ENCODE results near the gene RAB14. TPM values are rescaled to one million over a fixed set of nuclear protein-coding genes. Genes with fewer than 3 reads are reported as not detected.
"Not testable (repeated sequence)": the region's sequence is repeated elsewhere in the genome, so short reads cannot be mapped to it uniquely, and the experiment has no call there.

The RAB14 gene
- total and polyA plus RNA-seq, 2 donors = 23.1 to 49.0 TPM

- no peak overlapping the region for H3K4me3 ChIP-seq (ENCODE audit: low read length in 2 of 2)
- no peaks in the 10 kb centered on the region for H3K27me3 ChIP-seq (ENCODE audit: control insufficient read depth in 2 of 2, insufficient read depth in 1 of 2, low read length in 1 of 2)
- H3K4me1 ChIP-seq (ENCODE audit: control insufficient read depth in 2 of 2, insufficient read depth in 2 of 2, low read length in 2 of 2) = peaks cover 0 to 3% of the 10 kb centered on the region in 2 donors
- 94% methylated on average over 3 of the region's 3 CpGs for WGBS
- DNase-seq (ENCODE audit: low read depth in 6 of 9, low spot score in 9 of 9) = no peak
- no peaks in the 10 kb centered on the region for H3K9me3 ChIP-seq (ENCODE audit: control insufficient read depth in 2 of 2, insufficient read depth in 1 of 2, low read length in 1 of 2)
- H3K27ac ChIP-seq (ENCODE audit: low read depth in 1 of 2, low read length in 1 of 2) = no peak overlapping the region
- H3K36me3 ChIP-seq (ENCODE audit: control insufficient read depth in 2 of 2, insufficient read depth in 2 of 2, low read length in 1 of 2) = peaks cover 17 to 78% of the 10 kb centered on the region in 2 donors
Measured at GRCh38 chr9:121182101-121182836, 19.4 kb downstream of the RAB14 start.

- no peaks in the 10 kb centered on the region for H3K9me3 ChIP-seq (ENCODE audit: control insufficient read depth in 2 of 2, insufficient read depth in 1 of 2, low read length in 1 of 2)
- no peak overlapping the region for H3K4me3 ChIP-seq (ENCODE audit: low read length in 2 of 2)
- H3K27me3 ChIP-seq (ENCODE audit: control insufficient read depth in 2 of 2, insufficient read depth in 1 of 2, low read length in 1 of 2) = no peaks in the 10 kb centered on the region
- H3K27ac ChIP-seq (ENCODE audit: low read depth in 1 of 2, low read length in 1 of 2) = no peak overlapping the region
- 96% methylated on average over 3 of the region's 3 CpGs for WGBS
- no peak for DNase-seq (ENCODE audit: low read depth in 6 of 9, low spot score in 9 of 9)
- H3K36me3 ChIP-seq (ENCODE audit: control insufficient read depth in 2 of 2, insufficient read depth in 2 of 2, low read length in 1 of 2) = peaks cover 18 to 86% of the 10 kb centered on the region in 2 donors
- H3K4me1 ChIP-seq (ENCODE audit: control insufficient read depth in 2 of 2, insufficient read depth in 2 of 2, low read length in 2 of 2) = no peaks in the 10 kb centered on the region
Measured at GRCh38 chr9:121179930-121180681, 21.6 kb downstream of the RAB14 start.

GRCh38 chr9:121179373-121179721 is 22.3 kb downstream of the RAB14 start:
- not testable (repeated sequence) for H3K9me3 ChIP-seq (ENCODE audit: control insufficient read depth in 2 of 2, insufficient read depth in 1 of 2, low read length in 1 of 2); H3K4me3 ChIP-seq (ENCODE audit: low read length in 2 of 2); H3K4me1 ChIP-seq (ENCODE audit: control insufficient read depth in 2 of 2, insufficient read depth in 2 of 2, low read length in 2 of 2); DNase-seq (ENCODE audit: low read depth in 6 of 9, low spot score in 9 of 9); H3K27ac ChIP-seq (ENCODE audit: low read depth in 1 of 2, low read length in 1 of 2); H3K27me3 ChIP-seq (ENCODE audit: control insufficient read depth in 2 of 2, insufficient read depth in 1 of 2, low read length in 1 of 2)
- peaks cover 20 to 89% of the 10 kb centered on the region in 2 donors for H3K36me3 ChIP-seq (ENCODE audit: control insufficient read depth in 2 of 2, insufficient read depth in 2 of 2, low read length in 1 of 2)
- 92% methylated on average over 1 of the region's 1 CpG for WGBS

- Histone ChIP-seq H3K36me3 (ENCODE audit: control insufficient read depth in 2 of 2, insufficient read depth in 2 of 2, low read length in 1 of 2) (peaks cover 21 to 89% of the 10 kb centered on the region in 2 donors), H3K4me1 (ENCODE audit: control insufficient read depth in 2 of 2, insufficient read depth in 2 of 2, low read length in 2 of 2) (no peaks in the 10 kb centered on the region), H3K9me3 (ENCODE audit: control insufficient read depth in 2 of 2, insufficient read depth in 1 of 2, low read length in 1 of 2) (no peaks in the 10 kb centered on the region), H3K27ac (ENCODE audit: low read depth in 1 of 2, low read length in 1 of 2) (no peak overlapping the region), H3K27me3 (ENCODE audit: control insufficient read depth in 2 of 2, insufficient read depth in 1 of 2, low read length in 1 of 2) (no peaks in the 10 kb centered on the region), H3K4me3 (ENCODE audit: low read length in 2 of 2) (no peak overlapping the region)
- DNase-seq (ENCODE audit: low read depth in 6 of 9, low spot score in 9 of 9) = no peak
- 95% methylated on average over 6 of the region's 6 CpGs for WGBS
Measured at GRCh38 chr9:121178676-121179372, 22.8 kb downstream of the RAB14 start.

GRCh38 chr9:121173501-121173900 is 28.2 kb downstream of the RAB14 start:
- Histone ChIP-seq H3K9me3 (ENCODE audit: control insufficient read depth in 2 of 2, insufficient read depth in 1 of 2, low read length in 1 of 2) (no peaks in the 10 kb centered on the region), H3K4me1 (ENCODE audit: control insufficient read depth in 2 of 2, insufficient read depth in 2 of 2, low read length in 2 of 2) (peaks cover 15 to 29% of the 10 kb centered on the region in 2 donors), H3K4me3 (ENCODE audit: low read length in 2 of 2) (no peak overlapping the region), H3K27ac (ENCODE audit: low read depth in 1 of 2, low read length in 1 of 2) (no peak overlapping the region), H3K27me3 (ENCODE audit: control insufficient read depth in 2 of 2, insufficient read depth in 1 of 2, low read length in 1 of 2) (no peaks in the 10 kb centered on the region), H3K36me3 (ENCODE audit: control insufficient read depth in 2 of 2, insufficient read depth in 2 of 2, low read length in 1 of 2) (peaks cover 34 to 86% of the 10 kb centered on the region in 2 donors)
- WGBS = 98% methylated on average over 7 of the region's 7 CpGs
- DNase-seq (ENCODE audit: low read depth in 6 of 9, low spot score in 9 of 9) = no peak

- H3K27me3 ChIP-seq (ENCODE audit: control insufficient read depth in 2 of 2, insufficient read depth in 1 of 2, low read length in 1 of 2) = no peaks in the 10 kb centered on the region
- no peak overlapping the region for H3K4me3 ChIP-seq (ENCODE audit: low read length in 2 of 2)
- WGBS = 97% methylated on average over 1 of the region's 1 CpG
- no peaks in the 10 kb centered on the region for H3K9me3 ChIP-seq (ENCODE audit: control insufficient read depth in 2 of 2, insufficient read depth in 1 of 2, low read length in 1 of 2)
- peaks cover 21 to 34% of the 10 kb centered on the region in 2 donors for H3K4me1 ChIP-seq (ENCODE audit: control insufficient read depth in 2 of 2, insufficient read depth in 2 of 2, low read length in 2 of 2)
- peaks cover 40 to 86% of the 10 kb centered on the region in 2 donors for H3K36me3 ChIP-seq (ENCODE audit: control insufficient read depth in 2 of 2, insufficient read depth in 2 of 2, low read length in 1 of 2)
- DNase-seq (ENCODE audit: low read depth in 6 of 9, low spot score in 9 of 9) = no peak
- H3K27ac ChIP-seq (ENCODE audit: low read depth in 1 of 2, low read length in 1 of 2) = no peak overlapping the region
Measured at GRCh38 chr9:121172726-121173487, 28.8 kb downstream of the RAB14 start.

- Histone ChIP-seq H3K4me1 (ENCODE audit: control insufficient read depth in 2 of 2, insufficient read depth in 2 of 2, low read length in 2 of 2) (peaks cover 25 to 38% of the 10 kb centered on the region in 2 donors), H3K27me3 (ENCODE audit: control insufficient read depth in 2 of 2, insufficient read depth in 1 of 2, low read length in 1 of 2) (no peaks in the 10 kb centered on the region), H3K9me3 (ENCODE audit: control insufficient read depth in 2 of 2, insufficient read depth in 1 of 2, low read length in 1 of 2) (no peaks in the 10 kb centered on the region), H3K36me3 (ENCODE audit: control insufficient read depth in 2 of 2, insufficient read depth in 2 of 2, low read length in 1 of 2) (peaks cover 44 to 83% of the 10 kb centered on the region in 2 donors), H3K27ac (ENCODE audit: low read depth in 1 of 2, low read length in 1 of 2) (no peak overlapping the region), H3K4me3 (ENCODE audit: low read length in 2 of 2) (no peak overlapping the region)
- 62% methylated on average over 5 of the region's 5 CpGs for WGBS
- peak in 1 of 9 donors; percentile 35 for DNase-seq (ENCODE audit: low read depth in 6 of 9, low spot score in 9 of 9)
Measured at GRCh38 chr9:121171236-121171635, 30.4 kb downstream of the RAB14 start.

GRCh38 chr9:121169094-121169601 is 32.5 kb downstream of the RAB14 start:
- 33% methylated on average over 3 of the region's 3 CpGs for WGBS
- H3K4me3 ChIP-seq (ENCODE audit: low read length in 2 of 2) = no peak overlapping the region
- no peaks in the 10 kb centered on the region for H3K27me3 ChIP-seq (ENCODE audit: control insufficient read depth in 2 of 2, insufficient read depth in 1 of 2, low read length in 1 of 2)
- peaks cover 44 to 80% of the 10 kb centered on the region in 2 donors for H3K36me3 ChIP-seq (ENCODE audit: control insufficient read depth in 2 of 2, insufficient read depth in 2 of 2, low read length in 1 of 2)
- DNase-seq (ENCODE audit: low read depth in 6 of 9, low spot score in 9 of 9) = peak; percentile 54 to 95 (median 81)
- peaks cover 25 to 38% of the 10 kb centered on the region in 2 donors for H3K4me1 ChIP-seq (ENCODE audit: control insufficient read depth in 2 of 2, insufficient read depth in 2 of 2, low read length in 2 of 2)
- no peaks in the 10 kb centered on the region for H3K9me3 ChIP-seq (ENCODE audit: control insufficient read depth in 2 of 2, insufficient read depth in 1 of 2, low read length in 1 of 2)
- H3K27ac ChIP-seq (ENCODE audit: low read depth in 1 of 2, low read length in 1 of 2) = peak overlapping the region; percentile 56 to 82

Measured in thymus (tissue), 11 donors.